GM21723 (cell line): ENCODE data around the gene SDK1.
A peak's percentile ranks its signal among the peaks of the same experiment; 100 is the strongest.

Experiments used
- ATAC-seq: cut with Tn5 transposase; IDR thresholded peaks from one replicate; pipeline ENCODE4 v1.9.1; 2021; ENCODE audit warnings: mild to moderate bottlenecking, moderate library complexity; ENCODE audit not compliant: unreplicated experiment

SDK1 gene, protein sequence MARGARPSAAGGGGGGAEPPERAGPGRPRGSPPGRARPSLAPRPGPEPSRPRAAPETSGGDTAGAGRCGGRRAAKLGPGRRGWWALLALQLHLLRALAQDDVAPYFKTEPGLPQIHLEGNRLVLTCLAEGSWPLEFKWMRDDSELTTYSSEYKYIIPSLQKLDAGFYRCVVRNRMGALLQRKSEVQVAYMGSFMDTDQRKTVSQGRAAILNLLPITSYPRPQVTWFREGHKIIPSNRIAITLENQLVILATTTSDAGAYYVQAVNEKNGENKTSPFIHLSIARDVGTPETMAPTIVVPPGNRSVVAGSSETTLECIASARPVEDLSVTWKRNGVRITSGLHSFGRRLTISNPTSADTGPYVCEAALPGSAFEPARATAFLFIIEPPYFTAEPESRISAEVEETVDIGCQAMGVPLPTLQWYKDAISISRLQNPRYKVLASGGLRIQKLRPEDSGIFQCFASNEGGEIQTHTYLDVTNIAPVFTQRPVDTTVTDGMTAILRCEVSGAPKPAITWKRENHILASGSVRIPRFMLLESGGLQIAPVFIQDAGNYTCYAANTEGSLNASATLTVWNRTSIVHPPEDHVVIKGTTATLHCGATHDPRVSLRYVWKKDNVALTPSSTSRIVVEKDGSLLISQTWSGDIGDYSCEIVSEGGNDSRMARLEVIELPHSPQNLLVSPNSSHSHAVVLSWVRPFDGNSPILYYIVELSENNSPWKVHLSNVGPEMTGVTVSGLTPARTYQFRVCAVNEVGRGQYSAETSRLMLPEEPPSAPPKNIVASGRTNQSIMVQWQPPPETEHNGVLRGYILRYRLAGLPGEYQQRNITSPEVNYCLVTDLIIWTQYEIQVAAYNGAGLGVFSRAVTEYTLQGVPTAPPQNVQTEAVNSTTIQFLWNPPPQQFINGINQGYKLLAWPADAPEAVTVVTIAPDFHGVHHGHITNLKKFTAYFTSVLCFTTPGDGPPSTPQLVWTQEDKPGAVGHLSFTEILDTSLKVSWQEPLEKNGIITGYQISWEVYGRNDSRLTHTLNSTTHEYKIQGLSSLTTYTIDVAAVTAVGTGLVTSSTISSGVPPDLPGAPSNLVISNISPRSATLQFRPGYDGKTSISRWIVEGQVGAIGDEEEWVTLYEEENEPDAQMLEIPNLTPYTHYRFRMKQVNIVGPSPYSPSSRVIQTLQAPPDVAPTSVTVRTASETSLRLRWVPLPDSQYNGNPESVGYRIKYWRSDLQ (N-terminal part only)

GRCh38 chr7:3300651-3301448, at the start of gene SDK1:
Gene SDK1, plus strand, starts transcription at chr7:3301252. Its CDS starts 335 bp downstream, at chr7:3301587.
- peak; percentile 90 for ATAC-seq

GRCh38 chr7:3254718-3255117, 46.3 kb upstream of the SDK1 start:
- no peak for ATAC-seq

GRCh38 chr7:3259711-3260400, 41.2 kb upstream of the SDK1 start:
- ATAC-seq: no peak

GRCh38 chr7:3260401-3260715, 40.7 kb upstream of the SDK1 start:
- no peak for ATAC-seq

DNA sequence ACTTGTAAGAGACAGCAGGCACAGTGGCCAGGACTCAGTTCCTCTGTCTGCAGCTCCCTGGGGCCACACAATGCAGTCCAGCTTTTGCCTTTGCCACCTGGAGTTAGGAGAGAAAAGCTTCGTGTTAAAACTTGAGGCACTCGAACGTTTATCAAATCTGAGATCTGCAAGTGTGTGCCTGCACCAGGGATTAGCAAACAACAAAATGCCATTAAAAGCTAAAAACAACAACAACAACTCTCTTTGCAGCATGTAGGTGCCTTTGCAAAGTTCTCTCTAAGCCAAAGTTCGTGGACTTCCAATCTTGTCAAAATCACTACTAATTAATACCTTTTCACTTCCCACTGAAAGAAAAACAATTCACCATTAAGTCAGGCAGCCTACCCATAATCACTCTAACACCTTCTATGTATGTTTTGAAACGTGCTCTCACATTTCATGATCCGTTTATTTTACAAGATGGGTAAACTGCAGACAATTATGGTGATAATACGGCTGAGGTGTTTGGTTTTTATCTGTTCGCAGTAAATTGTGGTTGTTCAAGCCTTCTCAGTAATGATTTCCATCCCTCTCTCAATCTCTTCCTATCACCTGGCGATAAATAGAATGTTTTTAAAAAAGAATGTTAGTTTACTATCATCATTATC, 36.2 kb upstream of the SDK1 start:
- no peak for ATAC-seq

GRCh38 chr7:3265388-3265787, 35.7 kb upstream of the SDK1 start:
- ATAC-seq: no peak

GRCh38 chr7:3266240-3266639, 34.8 kb upstream of the SDK1 start:
- ATAC-seq: no peak

DNA sequence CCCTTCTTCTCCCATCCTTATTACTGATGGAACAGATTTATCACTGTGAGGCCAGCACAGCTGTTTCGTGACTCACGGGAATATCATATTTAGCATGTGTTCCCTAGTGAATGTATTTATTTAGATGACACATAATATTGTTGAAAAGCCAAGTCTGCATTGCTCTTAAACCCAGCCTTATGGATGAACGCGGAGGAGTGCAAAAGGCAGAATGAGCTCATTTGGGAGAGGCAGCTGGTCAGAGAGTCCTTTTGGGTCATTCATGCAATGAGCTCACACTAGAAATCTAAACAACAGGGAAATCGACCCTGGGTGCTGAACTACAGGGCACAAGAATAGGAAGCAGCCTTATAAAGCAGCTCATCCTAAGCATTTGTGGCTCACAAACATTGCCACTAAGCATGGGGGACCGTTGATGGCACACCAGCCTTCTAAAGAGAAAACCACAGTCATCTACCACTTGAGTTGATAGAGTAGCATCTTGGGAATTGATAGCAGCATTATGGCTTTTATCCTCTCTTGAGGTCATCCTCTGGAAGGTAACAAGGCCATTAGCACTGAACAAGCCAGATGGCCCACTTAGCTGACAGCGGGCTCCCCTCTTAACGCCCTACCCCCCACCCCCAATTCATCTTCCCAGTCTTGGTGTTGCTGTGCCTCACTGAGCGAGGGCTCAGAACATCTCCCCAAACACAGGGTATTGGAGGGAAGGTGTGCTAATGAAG, 32.9 kb upstream of the SDK1 start:
- no peak for ATAC-seq

DNA sequence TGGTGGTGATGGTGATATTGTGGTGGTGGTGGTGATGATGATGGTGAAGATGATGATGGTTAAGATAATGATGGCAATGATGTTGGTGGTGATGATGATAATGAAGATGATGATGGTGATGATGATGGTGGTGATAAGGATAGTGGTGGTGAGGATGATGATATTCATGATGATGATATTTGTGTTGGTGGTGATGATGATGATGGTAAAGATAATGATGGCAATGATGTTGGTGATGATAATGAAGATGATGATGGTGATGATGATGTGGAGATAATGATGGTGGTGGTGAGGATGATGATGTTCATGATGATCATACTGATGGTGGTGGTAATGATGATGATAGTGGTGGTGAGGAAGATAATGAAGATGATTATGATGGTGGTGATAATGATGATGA, 30.7 kb upstream of the SDK1 start:
- ATAC-seq: no peak

DNA sequence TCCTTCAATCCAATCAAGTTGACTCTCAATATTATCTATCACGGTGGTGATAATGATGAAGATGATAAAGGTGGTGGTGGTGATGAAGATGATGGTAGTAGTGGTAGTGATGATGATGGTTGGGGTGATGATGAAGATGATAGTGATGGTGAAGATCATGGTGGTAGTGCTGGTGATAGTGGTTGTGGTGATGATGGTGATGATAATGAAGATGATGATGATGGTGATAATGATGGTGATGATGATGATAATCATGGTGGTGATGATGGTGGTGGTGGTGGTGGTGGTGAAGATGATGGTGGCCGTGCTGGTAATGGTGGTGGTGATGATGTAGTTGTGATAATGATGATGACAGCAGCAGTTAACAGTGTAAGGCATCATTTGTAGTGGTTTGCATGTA, 29.8 kb upstream of the SDK1 start:
- ATAC-seq: no peak

DNA sequence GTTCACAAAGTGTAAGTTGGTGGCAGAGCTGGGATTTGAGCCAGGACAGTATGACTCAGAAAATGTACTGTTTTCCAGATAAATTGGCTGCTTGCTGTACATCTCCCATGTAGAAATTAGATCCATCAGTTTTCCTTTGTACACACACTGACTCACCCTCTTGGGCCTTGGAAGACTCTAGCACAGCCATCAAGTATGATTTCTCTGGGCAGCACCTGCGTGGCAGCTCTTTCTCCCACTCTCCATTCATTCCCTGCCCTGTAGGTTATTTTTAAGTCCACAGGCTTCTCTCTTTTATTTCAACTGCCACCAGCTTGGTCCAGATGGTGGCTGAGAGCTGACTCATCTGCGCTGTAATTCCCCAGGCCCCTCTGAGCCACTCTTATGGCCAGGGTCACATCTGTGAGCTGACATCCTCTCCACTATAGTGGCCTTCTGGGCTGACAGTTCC, 28.3 kb upstream of the SDK1 start:
- ATAC-seq: no peak

- no peak for ATAC-seq
Measured at GRCh38 chr7:3274131-3274530, 26.9 kb upstream of the SDK1 start.

GRCh38 chr7:3277604-3278572, 23.2 kb upstream of the SDK1 start:
- no peak for ATAC-seq

DNA sequence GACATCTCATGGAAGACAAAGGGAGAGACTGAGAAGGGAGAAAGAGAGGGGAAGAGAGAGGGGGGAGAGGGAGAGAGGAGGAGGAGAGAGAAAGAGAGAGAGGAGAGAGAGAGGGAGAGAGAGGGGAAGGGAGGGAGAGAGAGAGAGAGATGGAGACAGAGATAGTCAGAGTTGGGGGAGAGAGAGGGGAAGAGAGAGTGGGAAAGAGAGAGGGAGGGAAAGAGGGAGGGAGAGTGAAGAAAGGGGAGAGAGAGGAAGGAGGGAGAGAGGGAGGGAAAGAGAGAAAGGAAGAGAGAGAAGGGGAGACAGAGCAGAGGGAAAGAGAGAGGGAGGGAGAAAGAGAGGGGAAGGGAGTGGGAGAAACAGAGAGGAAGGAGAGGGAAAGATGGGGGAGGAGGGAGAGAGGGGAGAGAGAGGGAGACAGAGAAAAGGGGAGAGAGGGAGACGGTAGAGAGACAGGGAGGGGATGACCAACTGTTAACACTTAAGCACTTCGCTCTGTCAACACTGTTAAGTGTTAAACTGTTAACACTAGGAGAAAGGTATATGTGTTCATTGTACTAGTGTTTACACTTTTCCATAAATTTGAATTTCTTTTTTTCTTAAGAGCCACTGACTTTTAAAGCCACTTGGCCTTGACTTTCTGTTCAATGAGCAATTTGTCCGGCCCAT, 21.8 kb upstream of the SDK1 start:
- no peak for ATAC-seq

- ATAC-seq: no peak
Measured at GRCh38 chr7:3280445-3280844, 20.6 kb upstream of the SDK1 start.

DNA sequence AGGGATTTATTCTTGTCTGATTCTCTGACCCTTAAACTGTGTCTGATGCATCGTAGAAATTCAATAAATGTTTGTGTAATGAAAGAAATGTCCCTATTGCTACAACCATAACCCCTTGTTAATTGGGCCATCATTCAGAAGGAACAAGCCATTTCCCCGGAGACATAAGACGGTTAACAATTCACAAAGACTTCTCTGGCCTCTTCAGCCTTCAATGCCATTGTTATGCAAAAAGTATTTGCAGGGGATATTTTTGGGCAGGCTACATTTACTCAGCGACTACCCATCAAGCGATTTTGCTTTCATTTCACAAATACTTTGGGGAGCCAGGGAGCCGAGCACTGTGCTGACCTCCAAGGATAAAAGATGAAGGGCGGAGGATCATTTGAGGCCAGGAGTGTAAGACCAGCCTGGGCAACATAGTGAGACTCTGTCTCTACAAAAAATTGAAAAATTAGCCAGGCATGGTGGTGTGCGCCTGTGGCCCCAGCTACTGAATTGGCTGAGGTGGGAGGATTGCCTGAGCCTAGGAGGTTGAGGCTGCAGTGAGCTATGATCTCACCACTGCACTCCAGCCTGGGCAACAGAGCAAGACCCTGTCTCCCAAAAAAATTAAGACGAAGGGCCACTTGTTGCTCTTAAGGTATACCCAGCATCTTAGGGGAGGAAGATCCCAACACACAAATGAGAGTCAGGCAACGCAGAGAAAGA, 20.0 kb upstream of the SDK1 start:
- no peak for ATAC-seq

GRCh38 chr7:3282457-3282856, 18.6 kb upstream of the SDK1 start:
- no peak for ATAC-seq
